ENCODE measurements around the gene KRT25. TPM values are rescaled to one million over a fixed set of nuclear protein-coding genes. Genes with fewer than 3 reads are reported as not detected.

Gene KRT25
- total RNA-seq, 1 donor from 2014 or later, result not detected

Other genes starting within 250 kb of the KRT25 start
- gene CCR7, start 189.9 kb downstream of the KRT25 start, total RNA-seq, result under 0.01 and 0.33 TPM in 2 replicates
- gene SMARCE1, start 107.5 kb downstream of the KRT25 start, total RNA-seq, result 91.9 and 102 TPM in 2 replicates
- gene KRT222, start 90.2 kb downstream of the KRT25 start, total RNA-seq, result 0.34 and 0.79 TPM in 2 replicates
- gene KRT24, start 51.6 kb downstream of the KRT25 start, total RNA-seq, result not detected in 2 replicates
- not detected in 2 replicates for gene KRT26, start 16.9 kb upstream of the KRT25 start, total RNA-seq
- gene KRT27, start 27.2 kb upstream of the KRT25 start, total RNA-seq, result not detected in 2 replicates
- not detected in 2 replicates for gene KRT28, start 44.6 kb upstream of the KRT25 start, total RNA-seq
- gene KRT10, start 67.3 kb upstream of the KRT25 start, total RNA-seq, result 4.9 and 5.3 TPM in 2 replicates
- not detected in 2 replicates for gene KRT12, start 111.9 kb upstream of the KRT25 start, total RNA-seq
- not detected in 2 replicates for gene KRT20, start 129.9 kb upstream of the KRT25 start, total RNA-seq
- gene KRT23, start 182.3 kb upstream of the KRT25 start, total RNA-seq, result 0.47 and 1.9 TPM in 2 replicates
- gene KRT39, start 211.6 kb upstream of the KRT25 start, total RNA-seq, result not detected in 2 replicates
- not detected in 2 replicates for gene KRT40, start 229.0 kb upstream of the KRT25 start, total RNA-seq
- not detected in 2 replicates for gene KRTAP3-3, start 238.8 kb upstream of the KRT25 start, total RNA-seq
- not detected in 2 replicates for gene KRTAP3-2, start 244.6 kb upstream of the KRT25 start, total RNA-seq